Fibroblast of villous mesenchyme (primary cell): ENCODE results near the gene TUBB4B. TPM values are rescaled to one million over a fixed set of nuclear protein-coding genes. Genes with fewer than 3 reads are reported as not detected.
"Not testable (repeated sequence)": the region's sequence is repeated elsewhere in the genome, so short reads cannot be mapped to it uniquely, and the experiment has no call there.

ENCODE experiments used
- DNase-seq: peaks from one replicate; pipeline ENCODE4 v3.0.0-alpha.2; 2010; ENCODE audit warnings: low read depth
- H3K4me3 ChIP-seq: 2 replicates; pipeline ENCODE4 v1.5.1; 2011; ENCODE audit warnings: low read depth, mild to moderate bottlenecking, low read length
- total RNA-seq: library from RNA; depleted of rRNA; stranded (reverse); fragments of >200 nt; gene quantifications from 2 replicates; pipeline ENCODE4 v1.2.3, GENCODE V29; 2012
- TF ChIP-seq, protein P1 (sequence below): IDR thresholded peaks from 2 replicates; pipeline ENCODE4 v1.5.1; 2012; ENCODE audit warnings: low read depth, mild to moderate bottlenecking, low read length; ENCODE audit not compliant: insufficient read depth

Gene TUBB4B
- total RNA-seq, 1 donor: 218 TPM

DNA sequence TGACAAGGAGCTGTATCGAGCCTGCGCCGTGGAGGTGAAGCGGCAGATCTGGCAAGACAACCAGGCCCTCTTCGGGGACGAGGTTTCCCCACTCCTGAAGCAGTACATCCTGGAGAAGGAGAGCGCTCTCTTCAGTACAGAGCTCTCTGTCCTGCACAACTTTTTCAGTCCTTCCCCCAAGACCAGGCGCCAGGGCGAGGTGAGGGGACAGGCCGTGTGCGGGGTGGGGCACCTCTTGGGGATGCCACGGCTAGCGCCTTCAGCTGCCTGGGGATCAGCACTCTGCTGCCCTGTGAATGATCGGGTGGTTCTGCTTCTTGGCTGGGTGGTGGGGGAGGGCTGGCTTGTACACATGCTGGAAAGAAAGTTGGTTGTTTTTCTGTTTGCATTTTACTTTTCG, 15.8 kb downstream of the TUBB4B start:
- DNase-seq: no peak
- no peak overlapping the region for H3K4me3 ChIP-seq
- TF ChIP-seq, protein P1, sequence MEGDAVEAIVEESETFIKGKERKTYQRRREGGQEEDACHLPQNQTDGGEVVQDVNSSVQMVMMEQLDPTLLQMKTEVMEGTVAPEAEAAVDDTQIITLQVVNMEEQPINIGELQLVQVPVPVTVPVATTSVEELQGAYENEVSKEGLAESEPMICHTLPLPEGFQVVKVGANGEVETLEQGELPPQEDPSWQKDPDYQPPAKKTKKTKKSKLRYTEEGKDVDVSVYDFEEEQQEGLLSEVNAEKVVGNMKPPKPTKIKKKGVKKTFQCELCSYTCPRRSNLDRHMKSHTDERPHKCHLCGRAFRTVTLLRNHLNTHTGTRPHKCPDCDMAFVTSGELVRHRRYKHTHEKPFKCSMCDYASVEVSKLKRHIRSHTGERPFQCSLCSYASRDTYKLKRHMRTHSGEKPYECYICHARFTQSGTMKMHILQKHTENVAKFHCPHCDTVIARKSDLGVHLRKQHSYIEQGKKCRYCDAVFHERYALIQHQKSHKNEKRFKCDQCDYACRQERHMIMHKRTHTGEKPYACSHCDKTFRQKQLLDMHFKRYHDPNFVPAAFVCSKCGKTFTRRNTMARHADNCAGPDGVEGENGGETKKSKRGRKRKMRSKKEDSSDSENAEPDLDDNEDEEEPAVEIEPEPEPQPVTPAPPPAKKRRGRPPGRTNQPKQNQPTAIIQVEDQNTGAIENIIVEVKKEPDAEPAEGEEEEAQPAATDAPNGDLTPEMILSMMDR: no peak

DNA sequence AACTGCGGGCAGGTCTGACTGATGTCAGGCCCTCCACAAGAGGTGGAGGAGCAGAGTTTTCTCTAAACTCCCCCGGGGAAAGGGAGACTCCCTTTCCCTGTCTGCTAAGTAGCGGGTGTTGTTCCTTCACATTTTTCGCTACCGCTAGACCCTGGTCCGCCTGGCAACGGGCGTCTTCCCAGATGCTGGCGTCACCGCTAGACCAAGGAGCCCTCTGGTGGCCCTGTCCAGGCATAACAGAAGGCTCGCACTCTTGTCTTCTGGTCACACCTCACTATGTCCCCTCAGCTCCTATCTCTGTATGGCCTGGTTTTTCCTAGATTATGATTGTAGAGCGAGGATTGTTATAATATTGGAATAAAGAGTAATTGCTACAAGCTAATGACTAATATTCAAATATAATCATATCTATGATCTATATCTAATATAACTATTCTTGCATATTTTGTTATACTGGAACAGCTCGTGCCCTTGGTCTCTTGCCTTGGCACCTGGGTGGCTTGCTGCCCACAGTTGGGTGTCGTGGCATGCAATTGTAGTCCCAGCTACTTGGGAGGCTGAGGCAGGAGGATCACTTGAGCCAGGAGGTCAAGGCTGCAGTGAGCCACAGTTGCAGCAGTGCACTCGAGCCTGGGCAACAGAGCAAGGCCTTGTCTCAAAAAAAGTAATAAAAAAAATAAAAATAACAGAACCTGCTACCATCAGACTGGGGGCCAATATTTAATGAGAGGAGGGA, 21.3 kb downstream of the TUBB4B start:
- DNase-seq: peak; percentile 56
- TF ChIP-seq, protein P1: peak; percentile 56
- not testable (repeated sequence) for H3K4me3 ChIP-seq

DNA sequence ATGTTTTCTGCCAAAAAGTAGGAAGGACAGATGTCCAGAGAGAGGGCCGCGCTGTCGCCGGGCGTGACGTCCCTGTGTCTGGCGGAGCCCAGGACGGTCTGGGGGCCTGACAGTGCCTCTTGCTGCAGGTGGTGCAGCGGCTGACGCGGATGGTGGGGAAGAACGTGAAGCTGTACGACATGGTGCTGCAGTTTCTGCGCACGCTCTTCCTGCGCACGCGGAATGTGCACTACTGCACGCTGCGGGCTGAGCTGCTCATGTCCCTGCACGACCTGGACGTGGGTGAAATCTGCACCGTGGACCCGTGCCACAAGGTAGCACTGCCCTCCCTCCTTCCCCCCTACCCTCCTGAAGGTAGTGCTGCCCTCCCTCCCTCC, 21.8 kb downstream of the TUBB4B start:
- DNase-seq: no peak
- H3K4me3 ChIP-seq: no peak overlapping the region
- TF ChIP-seq, protein P1: no peak

DNA sequence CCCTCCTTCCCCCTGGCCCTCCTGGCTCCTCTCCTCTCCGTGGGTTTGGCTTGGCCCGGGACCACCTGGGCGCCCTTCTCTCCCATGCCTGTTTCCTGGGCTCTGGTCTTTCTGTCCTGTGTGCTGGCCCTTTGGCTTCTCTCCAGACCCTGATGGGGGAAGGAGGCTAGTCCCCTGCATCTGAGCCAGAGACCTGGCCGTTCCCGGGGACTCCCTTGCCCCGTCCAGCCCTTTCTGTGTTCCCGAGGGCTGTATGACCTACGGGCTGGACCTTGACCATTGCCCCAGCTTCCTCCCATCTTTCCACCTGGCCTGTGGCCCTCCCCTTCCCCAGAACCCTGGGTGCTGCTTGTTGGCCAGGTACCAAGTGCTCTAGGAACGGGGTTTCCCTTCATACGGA, 22.4 kb downstream of the TUBB4B start:
- H3K4me3 ChIP-seq: no peak overlapping the region
- TF ChIP-seq, protein P1: no peak
- DNase-seq: no peak

DNA sequence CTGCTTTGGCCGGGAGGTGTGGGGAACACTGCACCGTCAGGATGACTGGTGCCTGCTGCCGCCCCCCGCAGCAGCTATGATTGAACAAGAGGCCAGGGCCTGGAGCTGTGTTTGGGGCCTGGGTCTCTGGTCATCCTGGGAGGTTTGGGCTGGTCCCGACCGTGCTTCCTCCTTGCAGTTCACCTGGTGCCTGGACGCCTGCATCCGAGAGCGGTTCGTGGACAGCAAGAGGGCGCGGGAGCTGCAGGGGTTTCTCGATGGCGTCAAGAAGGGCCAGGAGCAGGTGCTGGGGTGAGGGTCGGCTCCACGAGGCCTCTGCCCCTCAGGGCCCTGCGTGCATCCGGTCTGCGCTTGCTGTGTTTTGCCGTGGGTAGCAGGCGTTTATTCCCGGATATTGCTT, 23.0 kb downstream of the TUBB4B start:
- TF ChIP-seq, protein P1: no peak
- H3K4me3 ChIP-seq: no peak overlapping the region
- DNase-seq: no peak

DNA sequence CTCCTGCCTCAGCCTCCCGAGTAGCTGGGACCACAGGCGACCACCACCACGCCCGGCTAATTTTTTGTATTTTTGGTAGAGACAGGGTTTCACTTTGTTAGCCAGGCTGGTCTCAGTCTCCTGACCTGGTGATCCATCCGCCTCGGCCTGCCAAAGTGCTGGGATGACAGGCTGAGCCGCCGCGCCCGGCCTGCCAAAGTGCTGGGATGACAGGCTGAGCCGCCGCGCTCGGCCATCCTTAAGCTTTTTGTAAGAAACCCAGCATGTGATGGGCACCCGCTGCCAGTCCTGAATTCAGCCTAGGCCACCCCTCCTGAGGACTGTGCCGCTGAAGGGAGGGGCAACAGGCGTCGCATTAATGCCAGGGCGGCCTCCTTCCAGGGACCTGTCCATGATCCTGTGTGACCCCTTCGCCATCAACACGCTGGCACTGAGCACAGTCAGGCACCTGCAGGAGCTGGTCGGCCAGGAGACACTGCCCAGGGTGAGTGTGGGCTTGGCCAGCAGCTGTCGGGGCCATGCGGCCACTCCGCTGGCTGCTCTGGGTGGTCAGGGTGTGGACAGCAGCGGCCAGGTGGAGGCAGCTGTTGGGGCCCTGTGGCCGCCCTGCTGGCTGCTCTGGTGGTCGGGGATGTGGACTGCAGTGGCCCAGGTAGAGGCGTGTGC, 24.5 kb downstream of the TUBB4B start:
- TF ChIP-seq, protein P1: no peak
- DNase-seq: no peak
- H3K4me3 ChIP-seq: no peak overlapping the region
